OCI-LY3 (cell line): ENCODE measurements around the gene SNPH.

Source experiments
- CTCF ChIP-seq: fragments of 200-600, 300-600 bp; sonication (generic); IDR thresholded peaks from 2 replicates; pipeline ENCODE4 v1.5.1; 2014; ENCODE audit warnings: antibody characterized with exemption, low read length, low read depth
- EZH2phosphoT487 ChIP-seq: fragments of 200-600 bp; shearing (Covaris generic); IDR thresholded peaks from 2 replicates; pipeline ENCODE4 v1.6.1; 2018; ENCODE audit warnings: antibody characterized with exemption, mixed run types, low read depth

- no peak for TF ChIP-seq CTCF
- no peak for TF ChIP-seq EZH2phosphoT487
These were observed 65.8 kb downstream of the SNPH start for GRCh38 chr20:1331801-1332453.
